GM12873 (cell line): ENCODE measurements around the gene TUBB1.
A peak's percentile ranks its signal among the peaks of the same experiment; 100 is the strongest.

Source experiments
- CTCF ChIP-seq: IDR thresholded peaks from 2 replicates; pipeline ENCODE4 v1.5.1; 2012; ENCODE audit warnings: low read depth, mild to moderate bottlenecking, moderate library complexity, low read length, control low read depth; ENCODE audit not compliant: insufficient read depth; ENCODE audit errors: missing control alignments

TUBB1 gene

DNA sequence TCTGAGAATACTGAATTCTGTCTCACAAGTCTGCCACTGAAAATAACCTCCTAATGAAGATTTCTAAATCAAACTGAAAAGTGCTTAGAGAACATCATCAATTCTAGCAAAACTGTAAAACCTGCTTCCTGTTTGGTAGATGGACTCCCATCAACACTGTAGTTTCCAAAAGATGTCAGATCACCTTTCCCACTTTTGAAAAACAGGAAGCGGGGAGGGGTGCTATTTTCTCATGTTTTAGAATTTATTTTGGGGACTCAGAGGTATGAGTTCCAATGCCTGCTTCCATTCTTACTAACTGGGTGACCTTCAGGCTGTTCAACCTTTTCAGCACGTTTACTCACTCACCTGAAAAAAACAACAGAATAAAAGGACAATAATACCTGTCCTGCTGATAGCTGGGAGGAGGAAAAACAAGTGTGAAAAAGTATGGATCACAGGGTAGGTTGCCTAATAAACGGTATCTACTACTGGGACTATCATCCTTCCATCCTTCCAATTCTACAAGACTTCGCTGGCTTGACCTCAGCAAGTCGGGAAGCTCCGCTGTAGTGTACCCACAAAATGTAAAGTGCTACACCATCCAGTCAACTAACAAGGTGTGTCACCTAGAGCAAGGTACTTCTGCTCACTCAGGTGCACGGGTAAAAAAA is 11.8 kb downstream of the TUBB1 start:
- TF ChIP-seq CTCF = no peak

- TF ChIP-seq CTCF = no peak
Observed at GRCh38 chr20:59031564-59032022, 12.4 kb downstream of the TUBB1 start.

GRCh38 chr20:59032023-59032712 is 12.9 kb downstream of the TUBB1 start, which contains the start of gene ATP5F1E:
Gene ATP5F1E, minus strand, starts transcription at chr20:59032335. Its CDS starts 84 bp downstream, at chr20:59032251.
- TF ChIP-seq CTCF = no peak

GRCh38 chr20:59032713-59033059 is 13.5 kb downstream of the TUBB1 start:
- peak; percentile 24 for TF ChIP-seq CTCF

- no peak for TF ChIP-seq CTCF
Observed at GRCh38 chr20:59033093-59033492, 13.9 kb downstream of the TUBB1 start.

DNA sequence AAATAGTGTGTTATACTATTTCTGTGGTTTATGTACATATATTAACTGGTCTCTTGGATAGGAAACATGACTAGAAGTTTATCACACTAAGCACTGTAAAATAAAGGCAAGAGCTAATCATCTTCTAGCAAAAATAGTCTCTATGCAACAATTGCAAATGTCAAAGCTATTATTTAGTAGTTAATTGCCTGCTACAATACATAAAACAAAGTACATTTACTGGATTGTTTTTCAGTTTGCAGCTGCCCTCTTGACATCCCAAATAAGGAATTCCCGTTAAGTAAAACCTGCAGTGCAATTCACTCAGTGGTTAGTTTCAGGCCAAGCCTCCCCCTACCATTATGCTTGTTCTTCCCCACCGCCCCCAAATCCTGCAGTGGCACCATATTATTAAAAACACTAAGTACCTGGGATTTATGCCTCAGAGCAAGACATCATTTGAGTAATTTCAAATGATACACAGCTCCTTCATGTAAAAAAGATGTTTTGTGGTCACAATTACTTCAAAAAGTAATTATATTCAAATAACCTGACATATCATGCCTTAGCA is 14.5 kb downstream of the TUBB1 start:
- TF ChIP-seq CTCF = no peak

- no peak for TF ChIP-seq CTCF
Observed at GRCh38 chr20:59035381-59035780, 16.2 kb downstream of the TUBB1 start.
